NCI-H510A treated with DMSO at 0.1 percent for 48 hours (cell line): Measurements from ENCODE around the gene PLBD1.

Experiments used
- DNase-seq: peaks from one replicate; lab custom pipeline; 2025; lab: John Stamatoyannopoulos, UW

PLBD1 gene

DNA sequence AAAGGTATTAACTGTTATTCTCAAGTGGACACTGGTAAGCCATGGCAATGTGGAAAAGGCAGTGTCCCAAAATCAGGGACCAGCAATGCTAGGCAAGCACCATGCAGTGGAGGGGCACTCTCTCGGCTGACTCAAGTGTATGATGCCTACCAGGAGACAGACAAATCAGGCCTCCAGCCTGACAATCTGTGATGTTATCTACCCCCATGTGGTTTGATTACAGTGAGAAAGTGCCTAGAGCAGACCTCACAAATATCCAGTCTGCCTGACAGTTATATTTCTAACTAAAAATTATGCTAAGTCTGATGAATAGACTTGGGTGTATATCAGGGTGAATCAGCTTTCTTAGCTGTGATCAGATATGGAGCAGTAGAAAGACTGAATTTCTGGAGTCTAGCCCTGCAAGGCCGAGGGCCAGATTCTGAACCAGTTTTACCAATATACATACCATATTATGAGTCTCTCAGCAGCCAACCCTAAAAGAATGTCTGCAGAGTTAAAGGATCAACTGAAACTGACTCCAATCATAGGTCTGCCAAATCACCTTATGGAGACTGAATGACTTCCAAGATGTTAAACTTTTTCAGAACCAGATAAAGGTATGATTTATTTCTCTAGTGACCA, 3.2 kb downstream of the PLBD1 start:
- no peak for DNase-seq

DNA sequence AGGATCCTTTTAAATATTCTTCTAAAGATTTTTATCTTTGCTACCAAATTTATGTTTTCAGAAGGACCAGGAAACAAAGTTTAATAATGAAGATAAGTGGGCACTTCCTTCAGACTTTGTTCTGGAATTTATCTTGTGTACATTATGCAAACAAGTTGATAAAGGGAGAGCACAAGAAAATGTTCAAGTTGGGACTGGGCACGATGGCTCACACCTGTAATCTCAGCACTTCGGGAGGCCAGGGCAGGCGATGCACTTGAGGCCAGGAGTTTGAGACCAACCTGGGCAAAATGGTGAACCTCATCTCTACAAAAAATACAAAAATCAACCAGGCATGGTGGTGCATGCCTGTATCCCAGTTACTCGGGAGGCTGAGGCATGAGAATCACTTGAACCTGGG, 4.6 kb downstream of the PLBD1 start:
- DNase-seq = no peak

DNA sequence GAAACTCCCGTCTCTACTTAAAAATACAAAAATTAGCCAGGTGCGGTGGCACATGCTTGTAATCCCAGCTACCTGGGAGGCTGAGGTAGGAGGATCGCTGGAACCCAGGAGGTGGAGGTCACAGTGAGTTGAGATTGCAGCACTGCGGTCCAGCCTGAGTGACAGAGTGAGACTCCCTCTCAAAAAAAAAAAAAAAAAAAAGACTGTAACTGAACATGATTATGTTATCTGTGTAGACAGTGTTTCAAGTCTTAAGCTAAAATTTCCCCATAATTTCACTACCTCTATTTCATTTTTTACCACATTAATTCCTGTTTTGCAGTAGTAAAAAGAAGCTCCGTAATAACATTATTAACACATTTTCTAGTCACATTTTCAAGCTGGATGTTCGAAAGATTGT, 5.4 kb downstream of the PLBD1 start:
- DNase-seq = no peak

DNA sequence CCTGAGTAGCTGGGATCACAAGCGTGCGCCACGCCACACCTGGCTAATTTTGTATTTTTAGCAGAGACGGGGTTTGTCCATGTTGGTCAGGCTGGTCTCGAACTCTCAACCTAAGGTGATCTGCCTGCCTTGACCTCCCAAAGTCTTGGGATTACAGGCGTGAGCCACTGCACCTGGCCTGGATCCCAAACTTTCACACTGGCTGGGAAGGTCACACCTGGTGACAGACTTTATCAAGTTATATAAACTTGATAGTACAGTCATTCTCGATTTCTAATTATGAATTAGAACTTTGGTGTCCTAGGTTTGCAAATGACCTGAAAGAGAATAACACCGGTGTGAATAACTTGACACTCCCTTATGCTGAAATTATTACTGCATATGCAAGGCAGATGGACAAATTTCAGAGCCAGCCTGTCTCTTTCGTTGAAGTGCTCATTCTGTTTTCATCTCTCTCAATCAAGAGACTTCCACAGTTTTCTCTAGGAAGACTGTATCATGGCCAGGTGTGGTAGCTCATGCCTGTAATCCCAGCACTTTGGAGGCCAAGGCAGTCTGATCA, 5.9 kb downstream of the PLBD1 start:
- DNase-seq = no peak

DNA sequence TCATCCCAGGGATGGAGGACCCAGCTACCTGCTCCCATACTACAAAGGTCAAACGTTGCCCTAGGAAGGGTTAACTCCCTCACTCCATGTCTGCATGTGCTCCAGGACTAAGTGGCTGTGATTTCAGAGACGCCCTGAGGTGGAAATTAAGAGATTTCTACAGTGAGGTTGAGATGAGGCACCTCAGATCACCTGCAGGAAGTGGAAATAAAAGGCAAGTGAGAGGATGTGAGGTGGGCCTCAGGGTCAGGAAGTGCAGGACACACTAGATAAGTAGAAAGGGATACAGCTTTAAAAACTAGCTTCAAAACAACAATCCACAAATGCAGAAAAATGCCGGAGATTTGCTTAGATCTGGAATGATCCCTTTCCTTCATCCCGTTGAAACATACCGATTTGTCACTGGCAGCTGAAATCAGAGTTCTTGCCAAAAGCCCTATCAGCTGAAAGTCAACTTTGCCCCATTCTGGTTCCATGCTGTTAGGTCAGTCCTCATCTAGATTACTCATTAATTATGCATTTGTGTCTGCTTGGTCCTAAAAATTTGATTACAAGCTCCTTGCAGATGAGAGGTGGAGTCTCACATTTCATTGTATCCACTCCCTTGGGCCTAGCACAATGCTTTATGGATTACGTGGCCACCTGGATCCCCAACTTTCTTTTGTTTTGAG, 6.6 kb downstream of the PLBD1 start:
- DNase-seq = no peak

DNA sequence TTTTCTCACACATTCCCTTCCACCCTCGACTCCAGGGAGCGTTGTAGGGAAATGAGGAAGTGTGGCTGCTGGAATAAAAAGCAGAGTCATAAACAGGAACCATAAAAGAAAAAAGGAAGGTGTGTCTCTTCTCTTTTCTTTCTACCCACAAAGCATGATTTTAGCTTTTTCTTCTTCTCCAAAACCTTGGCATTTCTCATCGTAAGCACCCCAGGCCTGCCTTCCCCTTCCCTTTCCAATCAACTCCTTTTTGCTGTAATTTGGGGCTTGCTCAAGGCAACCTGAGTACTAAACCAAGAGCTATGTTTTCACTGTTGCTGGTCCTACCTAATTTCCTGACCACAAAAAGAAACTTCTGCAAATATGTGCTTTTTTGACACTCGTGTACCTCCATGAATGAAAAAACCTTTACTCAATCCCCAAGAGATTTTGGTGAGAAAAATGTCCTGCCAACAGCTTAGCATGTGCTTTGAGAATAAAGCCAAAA, 9.2 kb downstream of the PLBD1 start:
- no peak for DNase-seq

DNA sequence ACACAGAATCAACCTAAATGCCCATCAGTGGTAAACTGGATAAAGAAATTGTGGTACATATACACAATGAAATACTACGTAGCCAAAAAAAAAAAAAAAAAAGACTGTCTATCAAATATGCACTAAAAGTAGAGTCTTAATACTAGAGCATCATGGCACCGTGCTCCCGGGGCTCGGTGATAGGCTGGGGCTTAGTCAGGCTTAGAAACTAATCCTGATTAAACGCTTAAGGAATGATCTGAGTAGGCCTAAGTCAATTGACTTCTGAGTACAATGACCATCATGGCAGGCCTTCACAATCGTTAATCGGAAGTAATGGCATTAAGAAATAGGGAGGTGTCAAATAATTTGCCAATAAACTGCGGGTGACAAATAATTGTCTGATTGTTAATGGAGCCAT, 9.7 kb downstream of the PLBD1 start:
- no peak for DNase-seq

DNA sequence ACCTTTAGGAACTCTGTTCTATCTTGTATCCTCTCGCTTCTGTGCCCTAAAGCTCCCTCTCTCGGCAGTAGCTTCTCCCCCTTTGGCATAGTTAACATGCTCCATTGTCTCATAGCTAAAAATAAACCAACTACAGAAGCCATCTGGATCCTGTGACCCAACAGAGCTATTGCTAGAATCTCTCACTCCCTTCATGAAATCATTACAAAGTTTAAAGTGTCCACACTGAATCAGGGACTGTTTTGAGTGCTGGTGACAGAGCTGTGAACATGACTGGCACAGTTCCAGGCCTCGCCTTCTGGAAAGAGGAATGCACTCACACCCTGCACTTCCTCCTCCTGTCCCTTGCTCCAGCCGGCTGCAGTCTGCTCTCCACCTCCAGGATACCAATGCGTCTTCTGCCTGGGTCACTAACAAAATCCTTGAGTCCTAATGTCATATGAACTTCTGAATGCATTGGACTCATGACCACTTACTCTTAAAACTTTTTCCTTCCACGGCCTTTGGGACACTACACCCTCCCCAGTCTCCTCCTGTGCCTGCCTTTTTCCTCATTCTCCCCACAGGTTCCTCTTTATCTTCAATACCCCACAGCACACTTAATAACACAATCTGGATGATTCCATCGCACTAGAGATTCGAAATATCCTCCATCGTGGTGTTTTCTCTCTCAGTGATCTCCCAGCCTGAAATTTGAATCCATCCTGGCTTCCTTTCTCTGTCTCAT, 13.2 kb downstream of the PLBD1 start:
- peak; percentile 27 for DNase-seq

DNA sequence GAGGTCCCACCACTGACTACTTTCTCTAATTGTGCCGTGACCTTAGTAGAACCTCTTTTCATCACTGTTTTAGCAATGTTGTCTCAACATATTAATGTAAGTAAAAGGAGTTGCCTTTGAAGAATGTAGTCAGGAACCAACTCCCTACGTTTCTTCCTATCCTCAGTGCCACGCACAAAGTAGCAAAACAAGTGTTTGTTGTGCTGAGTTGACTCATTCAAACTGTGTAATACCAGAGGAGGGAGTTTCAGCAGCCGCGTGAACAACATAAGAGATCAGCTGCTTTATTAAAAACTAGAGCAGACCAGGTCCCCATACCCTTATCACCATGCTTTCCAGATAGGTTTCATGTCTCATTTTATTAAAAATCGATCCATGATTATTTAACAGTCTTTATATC, 19.1 kb downstream of the PLBD1 start:
- DNase-seq = no peak

DNA sequence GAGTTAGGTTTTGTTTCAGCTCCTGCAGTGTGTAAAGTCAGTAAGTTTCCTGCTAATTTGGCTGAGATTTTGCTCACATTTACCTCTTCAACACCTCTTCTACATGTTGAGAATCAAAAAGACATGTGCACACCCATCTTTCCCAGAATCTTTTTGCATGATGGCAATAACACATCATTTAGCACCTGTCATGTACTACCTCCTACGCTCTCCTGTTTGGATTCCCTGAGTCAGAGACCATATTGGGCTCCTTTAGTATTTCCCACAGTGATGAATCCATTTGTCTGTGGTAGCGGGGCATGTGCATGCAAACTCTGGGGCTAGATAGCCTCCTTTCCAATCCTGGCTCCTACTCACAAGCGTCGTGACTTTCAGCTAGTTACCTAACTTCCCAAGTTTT, 20.1 kb downstream of the PLBD1 start:
- no peak for DNase-seq

DNA sequence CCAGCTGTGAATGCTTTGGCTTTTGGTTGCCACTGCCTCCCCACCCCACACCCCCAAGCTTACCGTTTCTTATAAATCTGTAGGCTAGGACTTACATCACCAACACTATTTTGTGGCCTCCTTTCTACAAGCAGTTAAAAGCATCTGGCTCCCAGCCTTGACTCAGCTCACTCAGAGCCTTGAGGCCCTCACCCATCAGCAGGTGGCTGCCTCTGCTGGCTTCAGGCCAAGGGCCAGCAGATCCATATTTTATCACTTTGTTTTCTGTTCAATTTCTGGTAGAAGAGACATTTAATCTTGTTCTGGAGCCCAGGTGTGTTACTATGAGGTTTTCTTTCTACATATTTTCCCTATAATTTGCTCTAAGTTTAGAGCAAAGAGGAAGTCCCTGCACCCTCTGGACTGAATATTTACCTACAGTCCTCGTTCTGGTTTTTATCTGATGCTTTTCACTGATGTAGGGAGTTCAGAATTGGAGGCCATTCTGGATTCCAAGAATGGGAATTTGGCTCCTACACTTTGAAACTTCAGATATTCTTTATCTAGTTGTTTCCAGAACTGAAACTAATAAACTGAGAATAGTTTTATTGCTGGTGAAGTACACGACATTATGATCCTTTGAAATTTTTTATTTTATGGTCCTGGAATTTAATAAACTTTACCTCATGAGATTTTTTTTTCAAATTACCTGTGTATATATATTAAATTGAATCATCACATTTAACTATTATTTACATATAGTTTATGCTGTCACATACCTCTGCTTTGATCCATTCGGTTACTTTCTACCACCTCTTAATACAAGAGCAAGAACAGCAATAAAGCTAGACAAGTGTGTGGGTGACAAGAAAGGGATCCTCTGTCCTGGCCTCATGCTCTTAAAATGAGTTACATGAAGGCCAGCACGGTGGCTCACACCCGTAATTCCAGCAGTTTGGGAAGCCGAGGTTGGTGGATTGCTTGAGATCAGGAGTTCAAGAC, 22.2 kb downstream of the PLBD1 start:
- DNase-seq = peak; percentile 2

DNA sequence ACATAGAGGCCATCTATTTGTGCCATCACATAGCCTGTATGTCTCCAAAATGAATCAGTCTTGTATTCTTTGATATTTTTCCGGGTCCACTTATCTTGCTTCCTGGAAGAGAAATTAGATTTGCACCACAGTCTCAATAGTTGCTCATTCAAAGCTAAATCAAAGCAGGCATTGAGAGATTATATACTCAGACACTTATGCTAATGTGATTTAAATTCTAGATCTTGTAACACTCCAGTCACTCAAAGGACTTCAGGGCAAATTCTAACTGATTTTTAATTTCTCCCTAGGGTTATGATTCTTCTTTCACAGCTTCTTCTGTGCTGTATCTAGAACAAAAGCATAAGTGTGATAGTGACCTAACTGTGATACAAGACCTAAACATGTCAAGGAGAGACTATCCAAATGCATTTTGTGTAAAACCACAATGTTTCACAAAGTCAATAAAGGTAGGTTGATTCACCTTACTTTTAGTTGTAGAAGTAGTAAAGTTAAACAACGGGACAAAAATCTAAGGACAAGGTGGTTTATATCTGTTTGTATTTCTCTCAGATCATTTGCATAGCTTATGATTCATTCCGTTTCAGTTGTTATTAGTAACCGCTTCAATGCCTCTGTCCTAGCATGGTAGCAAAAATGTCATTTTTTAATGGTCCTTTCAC, 26.8 kb downstream of the PLBD1 start:
- DNase-seq = no peak

DNA sequence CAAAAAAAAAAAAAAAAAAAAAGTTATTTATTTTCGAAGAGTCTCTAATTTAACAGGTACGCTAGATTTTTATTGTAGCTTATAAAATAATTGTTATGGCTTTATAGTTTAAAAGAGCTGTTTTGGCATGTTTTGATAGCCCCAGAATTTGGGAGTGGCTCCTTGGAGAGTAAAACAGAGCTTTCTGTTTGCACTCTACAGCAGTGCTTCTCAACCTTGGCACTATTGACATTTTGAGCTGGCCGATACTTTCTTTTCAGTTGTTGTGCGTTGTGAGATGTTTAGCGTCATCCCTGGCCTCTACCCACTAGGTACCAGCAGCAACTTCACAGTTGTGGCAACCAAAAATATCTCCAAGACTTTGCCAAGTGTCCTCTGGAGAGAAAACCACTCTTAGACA, 30.6 kb downstream of the PLBD1 start:
- no peak for DNase-seq

DNA sequence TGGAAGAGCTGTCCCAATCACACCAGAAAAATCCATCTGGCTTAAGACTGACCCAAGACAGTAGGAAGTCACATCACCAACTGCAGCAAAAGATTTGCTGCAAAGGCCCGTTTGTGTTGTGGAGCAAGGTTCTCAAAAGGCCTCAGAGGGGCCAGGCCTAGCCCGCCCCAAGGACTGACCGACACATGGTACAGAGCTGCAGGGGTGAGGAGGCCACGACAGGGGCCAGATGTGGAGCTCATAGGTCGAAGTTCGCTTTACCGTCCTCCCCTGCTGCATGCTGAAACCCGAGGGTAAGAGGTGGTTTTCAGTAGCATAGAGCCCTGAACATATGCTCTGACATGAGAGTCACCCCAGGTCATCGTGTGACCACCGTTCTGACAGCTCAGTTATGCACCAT, 35.5 kb downstream of the PLBD1 start:
- no peak for DNase-seq

DNA sequence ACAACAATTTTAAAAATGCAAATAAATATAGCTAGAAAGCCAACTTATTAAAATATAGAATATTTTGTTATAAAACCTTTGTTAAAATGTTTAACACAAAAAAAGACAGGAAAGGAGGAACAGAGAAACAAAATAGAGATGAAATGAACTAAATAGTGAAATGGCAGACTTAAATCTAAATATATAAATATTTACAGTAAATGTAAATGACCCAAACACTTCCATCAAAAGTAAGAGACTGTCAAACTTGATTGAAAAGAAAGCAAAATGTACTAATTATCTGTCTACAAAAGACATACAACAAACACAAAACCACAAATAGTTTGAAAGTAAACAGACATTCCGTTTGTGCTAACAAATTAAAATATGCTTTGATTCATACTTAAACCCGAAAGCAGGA, 41.7 kb downstream of the PLBD1 start:
- no peak for DNase-seq

DNA sequence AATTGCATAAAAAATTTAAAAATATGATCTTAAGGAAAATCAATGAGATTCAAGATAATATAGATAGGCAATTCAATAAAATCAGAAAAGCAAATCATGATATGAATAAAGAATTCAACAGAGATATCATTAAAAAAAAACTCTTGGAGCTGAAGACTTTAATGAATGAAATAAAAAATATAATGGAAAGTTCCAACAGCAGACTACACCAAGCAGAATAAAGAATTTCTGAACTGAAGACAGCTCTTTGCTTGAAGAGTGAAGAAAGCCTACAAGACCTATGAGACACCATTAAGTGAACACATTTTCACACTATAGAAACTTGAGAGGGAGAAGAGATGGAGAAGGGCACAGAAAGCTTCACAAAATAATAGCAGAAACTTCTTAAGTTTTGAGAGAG, 45.9 kb downstream of the PLBD1 start:
- DNase-seq = no peak

DNA sequence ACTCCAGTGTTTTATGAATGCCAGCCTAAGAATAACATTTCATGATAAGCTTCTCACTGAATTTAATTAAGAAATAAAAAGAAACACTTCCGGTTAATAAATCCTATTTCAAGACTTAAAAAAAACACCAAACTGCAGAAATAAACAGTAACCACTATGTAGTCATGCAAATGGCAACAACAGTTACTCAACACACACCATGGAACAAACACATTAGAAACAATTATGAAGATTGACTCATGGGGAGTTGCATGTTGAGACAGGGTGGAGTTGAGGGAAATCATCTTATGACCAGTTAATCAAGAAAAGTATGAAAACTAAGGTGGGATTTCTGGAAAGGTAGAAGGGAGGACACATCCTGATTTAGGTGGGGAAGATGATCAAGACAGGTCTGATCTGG, 52.7 kb downstream of the PLBD1 start:
- DNase-seq = no peak

DNA sequence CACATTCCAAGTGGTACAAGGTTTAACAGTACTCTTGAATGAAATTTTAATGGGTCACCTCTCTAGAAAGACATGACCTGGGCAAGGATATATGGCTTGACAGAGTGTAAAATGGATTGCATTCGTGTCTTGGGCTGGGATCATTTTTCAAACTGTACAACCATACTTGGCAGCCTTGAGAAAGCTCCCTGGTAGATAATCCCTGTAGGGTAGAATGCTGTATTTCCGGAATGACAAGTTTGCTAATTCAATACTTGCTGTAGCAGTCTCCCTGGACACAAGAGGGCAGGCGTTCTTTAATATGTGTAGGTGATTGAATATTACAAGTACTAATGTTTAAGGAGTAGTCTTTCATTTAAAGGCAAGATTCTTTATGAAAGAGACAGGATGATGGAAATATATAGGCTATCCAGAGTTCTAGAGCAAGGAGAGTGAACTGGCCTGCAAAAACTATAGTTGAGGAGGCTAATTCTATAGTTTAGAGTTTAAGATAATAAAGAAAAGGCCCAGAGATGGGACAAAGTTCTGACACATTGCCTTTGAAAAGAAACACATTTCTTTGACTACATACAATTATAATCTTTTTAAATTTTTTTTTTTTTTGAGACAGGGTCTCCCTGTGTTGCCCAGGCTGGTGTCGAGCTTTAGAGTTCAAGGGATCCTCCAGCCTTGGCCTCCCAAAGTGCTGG, 53.4 kb downstream of the PLBD1 start:
- DNase-seq = peak; percentile 95

DNA sequence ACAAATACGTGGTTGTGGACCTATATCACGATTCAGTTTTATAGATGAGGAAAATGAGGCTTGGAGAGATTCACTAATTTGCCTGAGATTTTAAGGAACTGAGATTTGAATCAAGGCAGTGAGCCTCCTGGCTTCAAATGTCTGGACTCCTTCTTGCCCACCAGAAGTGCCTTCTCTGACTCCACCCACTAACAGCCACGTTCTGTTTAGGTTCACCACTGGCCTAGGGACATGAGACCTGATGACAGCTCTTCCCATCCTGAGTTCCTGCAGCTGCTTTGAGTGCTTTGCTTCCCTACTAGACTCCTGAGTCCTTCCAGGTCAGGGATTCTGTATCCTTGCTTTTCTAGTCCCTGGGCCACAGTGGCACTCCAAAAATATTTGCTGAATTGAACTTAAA, 57.1 kb downstream of the PLBD1 start:
- DNase-seq = no peak
